Natural killer cell (primary cell): ENCODE data around the gene GPR107. TPM values are rescaled to one million over a fixed set of nuclear protein-coding genes. Genes with fewer than 3 reads are reported as not detected.

ENCODE experiments used
- ATAC-seq, 3 donors: fragments of 150-1000 bp in 2 of 3; fragments of 200-7000 bp in 1 of 3; cut with Tn5 transposase; 1 replicate in 1 of 3; 2 replicates in 2 of 3; pipeline ENCODE4 v1.10.0; 2021; ENCODE audit warnings: mild to moderate bottlenecking in 2 of 3, moderate library complexity in 2 of 3
- DNase-seq, 2 donors: peaks; one replicate each; pipeline versions ENCODE4 v3.0.0 to v3.0.0-alpha.2; 2013 to 2021; ENCODE audit warnings: mixed read lengths in 1 of 2
- H3K27ac ChIP-seq: one replicate; pipeline ENCODE4 v1.5.1; 2013; ENCODE audit warnings: mild to moderate bottlenecking, low read length
- H3K27me3 ChIP-seq: one replicate; pipeline ENCODE4 v1.6.1; 2013; ENCODE audit warnings: low read length; ENCODE audit not compliant: control insufficient read depth, insufficient read depth
- H3K36me3 ChIP-seq: one replicate; pipeline ENCODE4 v1.6.1; 2013; ENCODE audit warnings: low read length; ENCODE audit not compliant: control insufficient read depth, insufficient read depth
- H3K4me1 ChIP-seq: one replicate; pipeline ENCODE4 v1.6.1; 2013; ENCODE audit warnings: low read length; ENCODE audit not compliant: control insufficient read depth, insufficient read depth
- H3K4me3 ChIP-seq: one replicate; pipeline ENCODE4 v1.5.1; 2013; ENCODE audit warnings: low read length
- H3K9me3 ChIP-seq: one replicate; pipeline ENCODE4 v1.6.1; 2013; ENCODE audit warnings: low read length; ENCODE audit not compliant: control insufficient read depth, insufficient read depth
- H3K27ac Mint-ChIP-seq, 2 donors: one replicate each; pipeline ENCODE4 v1.8.0; 2022; ENCODE audit warnings: mild to moderate bottlenecking in 2 of 2, mixed read lengths in 2 of 2, moderate library complexity in 1 of 2
- H3K27me3 Mint-ChIP-seq, 2 donors: one replicate each; pipeline ENCODE4 v1.8.0; 2022; ENCODE audit warnings: low read depth in 2 of 2, mixed read lengths in 2 of 2
- H3K36me3 Mint-ChIP-seq: one replicate; pipeline ENCODE4 v1.8.0; 2022; ENCODE audit warnings: mixed read lengths
- H3K4me1 Mint-ChIP-seq, 2 donors: one replicate each; pipeline ENCODE4 v1.8.0; 2022; ENCODE audit warnings: mixed read lengths in 2 of 2
- H3K4me3 Mint-ChIP-seq: one replicate; pipeline ENCODE4 v1.8.0; 2022; ENCODE audit warnings: mild to moderate bottlenecking, moderate library complexity, mixed read lengths
- H3K9me3 Mint-ChIP-seq, 2 donors: one replicate each; pipeline ENCODE4 v1.8.0; 2022; ENCODE audit warnings: mixed read lengths in 2 of 2
- CTCF ChIP-seq: fragments of 200-600 bp; IDR thresholded peaks from one replicate; pipeline ENCODE4 v1.8.0; 2022; ENCODE audit warnings: antibody characterized with exemption
- WGBS: methylation state at CpG from one replicate; pipeline ENCODE4 v1.1.7; 2013; ENCODE audit warnings: missing lambda C conversion rate; ENCODE audit not compliant: insufficient coverage; 5-methylcytosine and 5-hydroxymethylcytosine counted together
- intact Hi-C: fragments of 100-400 bp; cut with micrococcal nuclease; formaldehyde crosslinking; loops from one replicate; pipeline ENCODE4 v1.14.2; 2022
- total RNA-seq, 4 donors: library from RNA; stranded (reverse); fragments of 120-200 nt in 1 of 4; gene quantifications; one replicate each; pipeline versions ENCODE4 v1.2.3 to v1.2.4, GENCODE V29; 2013 to 2022

GPR107 gene
- total RNA-seq, 3 donors from 2014 or later (not counting 1 experiment from before 2014, with no cell fraction given), result 32.9 to 49.5 (median 41.8) TPM

GRCh38 chr9:130030651-130031127, 23.0 kb upstream of the GPR107 start:
- no peaks in the 10 kb centered on the region for H3K36me3 ChIP-seq
- TF ChIP-seq CTCF, result no peak
- H3K4me1 ChIP-seq, result peaks cover 82% of the 10 kb centered on the region
- peak overlapping the region; percentile 97 to 99 for H3K27ac Mint-ChIP-seq
- H3K4me3 ChIP-seq, result no peak overlapping the region
- H3K4me1 Mint-ChIP-seq, result peaks cover 85 to 86% of the 10 kb centered on the region in 2 donors
- H3K27ac ChIP-seq, result peak overlapping the region; percentile 66
- H3K9me3 ChIP-seq, result peaks cover 2% of the 10 kb centered on the region
- H3K27me3 Mint-ChIP-seq, result no peaks in the 10 kb centered on the region
- peak in 2 of 3 donors; percentile 7 to 9 for ATAC-seq
- no peaks in the 10 kb centered on the region for H3K27me3 ChIP-seq
- WGBS, result no CpG with 5 or more reads among the region's 3 CpGs
- no peaks in the 10 kb centered on the region for H3K36me3 Mint-ChIP-seq
- H3K9me3 Mint-ChIP-seq, result no peaks in the 10 kb centered on the region
- peak overlapping the region; percentile 31 for H3K4me3 Mint-ChIP-seq
- intact Hi-C loops, result no loop called here
- peak in 1 of 2 donors; percentile 47 for DNase-seq

- no peak for TF ChIP-seq CTCF
- Histone ChIP-seq H3K4me3 (no peak overlapping the region), H3K27ac (no peak overlapping the region), H3K9me3 (no peaks in the 10 kb centered on the region), H3K4me1 (peaks cover 81% of the 10 kb centered on the region), H3K36me3 (no peaks in the 10 kb centered on the region), H3K27me3 (no peaks in the 10 kb centered on the region)
- Mint-ChIP-seq H3K36me3 (no peaks in the 10 kb centered on the region), H3K4me3 (peak overlapping the region; percentile 60), H3K4me1 (peaks cover 80 to 83% of the 10 kb centered on the region in 2 donors), H3K27me3 (no peaks in the 10 kb centered on the region), H3K9me3 (no peaks in the 10 kb centered on the region), H3K27ac (peak overlapping the region; percentile 97 to 99)
- DNase-seq (peak in 1 of 2 donors; percentile 46), ATAC-seq (peak in 1 of 3 donors; percentile 14)
- WGBS, result 0% methylated on average over 1 of the region's 1 CpG
- intact Hi-C loops, result no loop called here
Observed at GRCh38 chr9:130034570-130034969, 19.1 kb upstream of the GPR107 start.

GRCh38 chr9:130036099-130036498, 17.6 kb upstream of the GPR107 start:
- peak; percentile 40 to 60 (median 59) for ATAC-seq
- H3K27me3 ChIP-seq, result no peaks in the 10 kb centered on the region
- Mint-ChIP-seq H3K36me3 (no peaks in the 10 kb centered on the region), H3K4me1 (peaks cover 80 to 81% of the 10 kb centered on the region in 2 donors), H3K27ac (peak overlapping the region; percentile 97 to 99), H3K27me3 (no peaks in the 10 kb centered on the region), H3K9me3 (no peaks in the 10 kb centered on the region), H3K4me3 (peak overlapping the region; percentile 99)
- intact Hi-C loops, result loop anchor here (5.0 kb wide), 2 partner anchors 39 to 89 kb away; no protein-coding TSS in a partner anchor
- no peaks in the 10 kb centered on the region for H3K9me3 ChIP-seq
- peaks cover 81% of the 10 kb centered on the region for H3K4me1 ChIP-seq
- no peak overlapping the region for H3K4me3 ChIP-seq
- DNase-seq, result peak in 1 of 2 donors; percentile 46
- no peak for TF ChIP-seq CTCF
- H3K36me3 ChIP-seq, result no peaks in the 10 kb centered on the region
- H3K27ac ChIP-seq, result peak overlapping the region; percentile 58
